Nephron (organoid): ENCODE results near the gene TMEM30B.

ENCODE experiments used
- H3K27ac Mint-ChIP-seq, 3 experiments: 2 replicates each; pipeline ENCODE4 v1.8.0; 2020; ENCODE audit warnings: mixed read lengths in 3 of 3, mild to moderate bottlenecking in 2 of 3, moderate library complexity in 1 of 3
- H3K27me3 Mint-ChIP-seq: 2 replicates; pipeline ENCODE4 v1.8.0; 2021; ENCODE audit warnings: low read depth, mild to moderate bottlenecking, moderate library complexity, mixed read lengths
- H3K36me3 Mint-ChIP-seq: 2 replicates; pipeline ENCODE4 v1.8.0; 2020; ENCODE audit warnings: low read depth, mixed read lengths
- H3K4me1 Mint-ChIP-seq: 2 replicates; pipeline ENCODE4 v1.8.0; 2020; ENCODE audit warnings: mixed read lengths
- H3K4me3 Mint-ChIP-seq, 3 experiments: 2 replicates each; pipeline ENCODE4 v1.8.0; 2020; ENCODE audit warnings: mild to moderate bottlenecking in 3 of 3, mixed read lengths in 3 of 3, moderate library complexity in 2 of 3
- H3K9me3 Mint-ChIP-seq: 2 replicates; pipeline ENCODE4 v1.8.0; 2020; ENCODE audit warnings: mixed read lengths
- CTCF ChIP-seq, 3 experiments: fragments of 200-600 bp; sonication (generic); IDR thresholded peaks; one replicate each; pipeline ENCODE4 v1.5.0; 2021; ENCODE audit warnings: antibody characterized with exemption in 3 of 3; ENCODE audit not compliant: unreplicated experiment in 3 of 3

The TMEM30B gene

GRCh38 chr14:61279082-61279481 is 2.1 kb downstream of the TMEM30B start:
- no peaks in the 10 kb centered on the region for H3K9me3 Mint-ChIP-seq
- H3K27ac Mint-ChIP-seq: peak overlapping the region in 2 of 3 experiments; percentile 15 to 64
- peaks cover 77% of the 10 kb centered on the region for H3K27me3 Mint-ChIP-seq
- H3K36me3 Mint-ChIP-seq: no peaks in the 10 kb centered on the region
- H3K4me1 Mint-ChIP-seq: peaks cover 15% of the 10 kb centered on the region
- TF ChIP-seq CTCF (IDR thresholded peaks at IDR 0.05; ENCODE audit: unreplicated experiment in 3 of 3): no peak
- H3K4me3 Mint-ChIP-seq: peak overlapping the region; percentile 2 to 86 (median 86)

- Mint-ChIP-seq H3K36me3 (no peaks in the 10 kb centered on the region), H3K4me3 (peak overlapping the region in 1 of 3 experiments; percentile 50), H3K9me3 (no peaks in the 10 kb centered on the region), H3K27ac (no peak overlapping the region), H3K27me3 (peaks cover 66% of the 10 kb centered on the region), H3K4me1 (peaks cover 19% of the 10 kb centered on the region)
- no peak for TF ChIP-seq CTCF (IDR thresholded peaks at IDR 0.05; ENCODE audit: unreplicated experiment in 3 of 3)
Measured at GRCh38 chr14:61277784-61278183, 3.4 kb downstream of the TMEM30B start.

GRCh38 chr14:61277232-61277631 is 3.9 kb downstream of the TMEM30B start:
- H3K27ac Mint-ChIP-seq: no peak overlapping the region
- H3K4me1 Mint-ChIP-seq: peaks cover 22% of the 10 kb centered on the region
- H3K36me3 Mint-ChIP-seq: no peaks in the 10 kb centered on the region
- no peak overlapping the region for H3K4me3 Mint-ChIP-seq
- no peak for TF ChIP-seq CTCF (IDR thresholded peaks at IDR 0.05; ENCODE audit: unreplicated experiment in 3 of 3)
- peaks cover 62% of the 10 kb centered on the region for H3K27me3 Mint-ChIP-seq
- no peaks in the 10 kb centered on the region for H3K9me3 Mint-ChIP-seq

- peaks cover 37% of the 10 kb centered on the region for H3K27me3 Mint-ChIP-seq
- H3K36me3 Mint-ChIP-seq: no peaks in the 10 kb centered on the region
- no peak for TF ChIP-seq CTCF (IDR thresholded peaks at IDR 0.05; ENCODE audit: unreplicated experiment in 3 of 3)
- peaks cover 21% of the 10 kb centered on the region for H3K4me1 Mint-ChIP-seq
- no peak overlapping the region for H3K27ac Mint-ChIP-seq
- H3K9me3 Mint-ChIP-seq: no peaks in the 10 kb centered on the region
- no peak overlapping the region for H3K4me3 Mint-ChIP-seq
Measured at GRCh38 chr14:61271552-61271951, 9.6 kb downstream of the TMEM30B start.

GRCh38 chr14:61270714-61271113 is 10.4 kb downstream of the TMEM30B start:
- Mint-ChIP-seq H3K4me3 (no peak overlapping the region), H3K36me3 (no peaks in the 10 kb centered on the region), H3K9me3 (no peaks in the 10 kb centered on the region), H3K4me1 (peaks cover 24% of the 10 kb centered on the region), H3K27me3 (peaks cover 36% of the 10 kb centered on the region), H3K27ac (no peak overlapping the region)
- no peak for TF ChIP-seq CTCF (IDR thresholded peaks at IDR 0.05; ENCODE audit: unreplicated experiment in 3 of 3)

GRCh38 chr14:61269321-61270083 is 11.6 kb downstream of the TMEM30B start:
- Mint-ChIP-seq H3K4me3 (peak overlapping the region; percentile 70 to 83 (median 70)), H3K4me1 (peaks cover 28% of the 10 kb centered on the region), H3K27me3 (peaks cover 32% of the 10 kb centered on the region), H3K9me3 (no peaks in the 10 kb centered on the region), H3K27ac (peak overlapping the region in 2 of 3 experiments; percentile 15 to 54), H3K36me3 (no peaks in the 10 kb centered on the region)
- peak; percentile 72 to 84 (median 80) for TF ChIP-seq CTCF (IDR thresholded peaks at IDR 0.05; ENCODE audit: unreplicated experiment in 3 of 3)
